IPS-NIHi7 (cell line): ENCODE results near the gene NGEF.

ENCODE experiments used
- DNase-seq: peaks from one replicate; pipeline ENCODE4 v3.0.0; 2012; ENCODE audit warnings: mixed read lengths; ENCODE audit errors: extremely low spot score

The NGEF gene

DNA sequence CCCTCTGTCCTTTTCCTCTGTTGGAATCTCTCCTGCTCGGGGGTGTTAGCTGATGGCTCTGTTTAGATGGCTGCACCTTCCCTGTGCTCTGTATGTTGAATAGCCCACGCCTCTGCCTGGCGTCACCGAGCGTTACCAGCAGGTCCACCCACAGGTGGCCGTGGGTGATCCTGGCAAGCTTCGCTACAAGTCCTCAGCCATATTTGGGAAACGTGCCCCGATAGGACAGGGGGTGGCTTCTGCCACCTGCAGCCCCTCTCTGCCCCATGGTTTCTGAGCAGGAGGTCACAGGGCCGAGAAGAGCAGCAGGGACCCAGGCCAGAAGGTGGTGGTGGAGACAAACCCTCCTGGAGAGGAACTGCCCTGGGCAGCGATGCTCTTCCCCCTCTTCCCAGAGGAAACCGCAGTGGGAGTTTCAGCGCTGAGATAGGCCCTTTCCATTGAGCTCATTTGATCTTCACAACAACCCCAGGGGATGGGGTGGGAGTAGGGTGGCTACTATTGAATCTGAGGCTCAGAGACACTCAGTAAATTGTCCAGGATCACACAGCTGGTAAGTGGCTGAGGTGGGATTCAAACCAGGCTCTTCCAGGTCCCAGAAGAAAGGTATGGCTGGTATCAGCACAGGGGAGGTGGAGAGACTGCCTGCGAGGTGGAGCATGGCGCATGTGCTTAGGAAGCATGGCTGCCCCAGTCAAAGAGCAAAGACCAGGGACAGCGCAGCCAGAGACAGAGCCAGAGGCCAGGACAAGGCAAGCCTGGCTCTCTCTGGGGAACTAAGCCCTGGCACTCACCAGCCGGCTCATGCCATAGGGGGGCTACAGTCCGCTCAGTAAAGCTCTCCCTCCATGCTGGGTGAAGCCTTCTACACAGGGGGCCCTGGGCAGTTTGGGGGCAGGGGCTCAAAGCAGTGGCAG, 15.0 kb downstream of the NGEF start:
- no peak for DNase-seq

GRCh38 chr2:232994446-232994845, 18.6 kb downstream of the NGEF start:
- no peak for DNase-seq

- no peak for DNase-seq
Measured at GRCh38 chr2:232993231-232993821, 19.7 kb downstream of the NGEF start.

GRCh38 chr2:232986155-232986554, 26.9 kb downstream of the NGEF start:
- no peak for DNase-seq

DNA sequence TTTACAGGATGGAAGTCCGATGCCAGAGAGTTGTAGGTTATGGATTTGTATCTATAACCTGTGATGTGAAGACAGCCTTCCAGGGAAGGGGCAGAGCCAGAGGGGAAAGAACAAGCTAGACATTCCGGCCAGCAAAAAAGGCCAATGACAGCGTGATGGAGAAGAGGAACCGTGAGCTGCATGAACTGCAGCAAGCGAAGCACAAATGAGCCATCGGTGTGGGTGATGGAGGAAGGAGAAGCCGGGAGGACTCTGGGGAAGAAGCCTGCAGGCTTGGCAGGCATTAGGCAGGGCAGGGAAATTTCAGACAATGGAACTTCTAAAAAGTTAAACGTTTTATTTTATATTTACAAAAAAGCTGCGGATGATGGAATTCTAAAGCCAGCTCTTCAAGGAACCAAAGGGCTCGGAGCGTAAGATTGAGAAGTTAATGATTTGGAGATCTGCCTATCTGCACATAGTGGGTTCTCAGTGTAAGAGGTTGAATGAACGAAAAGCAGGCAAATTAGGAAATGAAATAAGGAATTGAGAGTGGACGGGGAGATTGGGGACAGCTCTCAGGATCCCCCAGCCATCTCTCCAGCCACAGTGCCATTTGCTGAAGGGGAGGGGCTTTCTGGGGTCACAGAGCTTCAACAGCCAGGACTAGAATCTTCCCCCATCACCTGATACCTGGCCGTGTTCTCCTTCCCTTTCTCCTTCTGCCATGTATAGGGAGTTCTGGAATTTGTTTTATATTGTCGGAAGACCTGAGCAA, 28.4 kb downstream of the NGEF start:
- no peak for DNase-seq

DNA sequence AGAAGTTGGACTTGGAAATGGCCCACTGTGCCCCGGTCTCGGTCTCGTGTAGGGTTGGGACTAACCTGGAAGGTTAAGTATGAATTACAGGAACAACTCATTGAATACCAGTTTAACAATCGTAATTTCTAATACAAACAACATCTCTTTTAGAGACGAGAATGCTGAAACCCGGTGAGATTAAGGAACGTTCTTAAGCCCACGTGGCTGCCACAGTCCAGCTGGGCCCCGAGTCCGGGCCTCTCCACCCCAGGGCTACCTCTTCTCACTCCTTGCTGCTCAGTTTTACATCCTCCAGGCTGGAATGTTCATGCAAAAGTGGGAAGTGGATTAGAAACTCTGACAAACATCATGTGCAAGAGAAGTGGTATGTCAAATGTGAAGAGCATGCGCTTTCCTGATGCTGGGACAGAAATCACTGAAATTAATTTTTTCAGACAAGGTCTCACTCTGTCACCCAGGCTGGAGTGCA, 29.4 kb downstream of the NGEF start:
- no peak for DNase-seq

- peak; percentile 74 for DNase-seq
Measured at GRCh38 chr2:232982926-232983668, 30.0 kb downstream of the NGEF start.

DNA sequence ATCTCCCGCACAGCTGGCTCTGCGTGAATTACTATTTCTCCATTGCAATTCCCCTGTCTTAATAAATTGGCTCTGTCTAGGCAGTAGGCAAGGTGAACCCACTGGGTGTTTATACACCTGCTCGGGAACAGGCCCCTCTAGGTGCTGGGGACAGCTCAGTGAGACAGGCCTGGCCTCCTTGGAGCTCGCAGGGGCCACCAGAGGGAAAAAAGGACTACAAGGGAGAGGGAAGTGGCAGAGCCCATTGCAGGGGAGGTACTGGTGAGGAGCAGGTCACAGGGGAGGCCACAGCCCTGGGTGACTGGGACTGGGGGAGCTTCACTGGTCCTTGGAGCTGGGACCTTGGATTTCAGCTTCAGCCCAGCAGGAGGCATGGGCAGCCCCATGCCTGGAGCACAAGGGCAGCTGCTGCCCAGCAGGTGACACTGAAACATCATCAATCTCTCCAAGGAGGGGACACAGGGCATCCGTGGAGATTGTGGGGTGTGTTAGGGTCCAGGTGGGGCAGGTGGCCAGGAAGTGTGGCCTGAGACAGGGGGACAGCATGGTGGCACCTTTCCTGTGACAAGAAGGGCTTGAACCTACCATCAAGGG, 31.2 kb downstream of the NGEF start:
- DNase-seq = no peak

DNA sequence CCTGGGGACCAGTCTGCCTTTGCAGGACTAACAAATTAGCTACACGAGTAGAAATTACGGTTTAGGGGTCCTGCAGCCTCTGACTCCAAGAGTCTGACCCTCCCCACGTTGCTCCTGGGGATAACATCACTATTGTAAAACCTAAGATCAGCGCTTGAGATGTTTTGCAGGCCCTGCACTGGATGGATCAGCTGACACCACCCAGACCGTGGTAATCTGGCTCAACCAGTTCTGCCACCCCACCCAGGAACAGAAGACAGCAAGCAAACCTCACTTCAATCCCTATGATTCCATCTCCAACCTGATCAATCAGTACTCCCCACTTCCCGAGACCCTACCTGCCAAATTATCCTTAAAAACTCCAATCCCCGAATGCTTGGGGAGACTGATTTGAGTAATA, 31.7 kb downstream of the NGEF start:
- no peak for DNase-seq

GRCh38 chr2:232980683-232981082, 32.4 kb downstream of the NGEF start:
- DNase-seq = no peak

DNA sequence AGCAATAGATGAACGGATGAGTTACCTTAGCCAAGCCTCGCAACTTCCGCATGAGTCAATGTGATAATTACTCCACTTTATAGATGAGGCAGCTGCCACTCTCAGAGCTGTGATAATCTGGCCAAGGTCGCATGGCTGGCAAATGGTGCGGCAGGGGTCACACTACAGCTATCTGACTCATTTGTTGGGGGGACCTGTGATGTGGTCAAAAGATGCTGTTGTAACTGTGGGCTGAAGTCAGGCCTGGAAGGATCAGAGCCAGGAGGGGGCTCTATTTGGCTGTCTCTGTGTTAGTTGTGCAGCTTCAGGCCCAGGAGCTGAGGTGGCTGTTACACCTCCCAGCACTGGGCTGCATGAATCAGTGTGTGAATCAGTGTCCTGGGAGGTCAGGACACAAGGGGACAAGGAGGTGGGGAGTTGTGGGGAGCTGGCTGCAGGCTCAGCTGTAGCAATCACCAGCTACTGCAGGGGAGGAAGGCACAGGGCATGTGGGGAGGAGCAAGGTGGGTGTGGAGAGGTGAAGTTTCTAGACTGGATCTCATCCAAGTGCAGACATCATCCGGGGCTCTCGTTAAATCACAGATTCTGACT, 33.1 kb downstream of the NGEF start:
- no peak for DNase-seq

GRCh38 chr2:232977438-232977971, 35.6 kb downstream of the NGEF start:
- no peak for DNase-seq

DNA sequence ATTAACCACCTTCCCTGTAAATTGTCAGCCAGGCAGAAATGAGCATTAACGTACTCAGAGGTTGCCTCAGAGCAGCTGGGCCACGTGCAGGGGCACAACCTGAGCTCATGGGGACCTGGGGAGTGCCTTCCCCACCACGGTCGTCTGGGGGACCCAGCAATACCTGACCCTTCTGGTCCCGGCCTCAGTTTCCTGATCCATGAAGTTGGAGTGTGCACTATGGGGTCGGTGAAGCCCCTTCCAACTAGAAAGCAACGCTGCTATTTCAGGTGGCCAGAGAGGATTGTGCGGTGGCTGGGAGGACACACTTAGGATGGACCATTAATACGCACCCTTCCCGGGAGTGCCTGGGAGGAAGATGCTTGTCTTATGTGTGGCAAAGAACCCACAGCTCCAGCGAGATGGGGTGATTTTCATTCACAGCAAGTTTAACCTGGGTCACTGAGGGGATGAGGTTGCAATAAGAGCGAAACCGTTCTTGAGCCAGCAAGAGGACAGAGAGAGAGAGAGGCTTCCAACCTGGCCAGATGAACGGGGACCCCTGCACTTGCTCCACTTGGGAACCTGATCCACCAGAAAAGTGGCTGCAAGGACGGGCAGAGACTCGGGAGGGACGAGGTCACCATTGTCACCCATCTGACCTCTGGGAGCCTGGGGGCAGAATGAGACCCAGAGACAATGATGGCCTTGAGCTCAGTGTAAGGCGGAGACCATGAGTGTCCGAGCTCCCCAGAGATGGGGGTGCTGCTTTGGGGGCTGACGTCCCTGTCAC, 36.2 kb downstream of the NGEF start:
- no peak for DNase-seq

GRCh38 chr2:232976176-232976575, 36.9 kb downstream of the NGEF start:
- no peak for DNase-seq

GRCh38 chr2:232974396-232974795, 38.7 kb downstream of the NGEF start:
- DNase-seq = no peak

DNA sequence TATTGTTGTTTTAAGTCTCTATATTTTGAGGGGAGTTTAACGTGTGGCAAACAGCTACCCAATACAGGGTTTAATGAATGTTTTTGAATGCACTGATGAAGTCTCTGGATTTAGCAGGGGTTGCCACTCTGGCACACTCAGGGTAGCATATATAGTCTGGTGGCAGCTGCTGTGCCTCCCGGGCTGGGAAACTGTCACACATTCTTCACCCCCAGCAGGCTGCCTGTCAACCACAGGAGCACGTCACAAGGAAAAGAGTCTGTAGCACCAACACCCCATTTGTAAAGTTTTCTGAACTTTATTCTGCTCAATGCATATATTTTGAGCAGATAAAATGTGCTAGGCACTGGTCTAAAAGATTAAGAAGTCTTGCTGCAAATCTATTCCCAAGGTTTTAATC, 39.3 kb downstream of the NGEF start:
- no peak for DNase-seq

DNA sequence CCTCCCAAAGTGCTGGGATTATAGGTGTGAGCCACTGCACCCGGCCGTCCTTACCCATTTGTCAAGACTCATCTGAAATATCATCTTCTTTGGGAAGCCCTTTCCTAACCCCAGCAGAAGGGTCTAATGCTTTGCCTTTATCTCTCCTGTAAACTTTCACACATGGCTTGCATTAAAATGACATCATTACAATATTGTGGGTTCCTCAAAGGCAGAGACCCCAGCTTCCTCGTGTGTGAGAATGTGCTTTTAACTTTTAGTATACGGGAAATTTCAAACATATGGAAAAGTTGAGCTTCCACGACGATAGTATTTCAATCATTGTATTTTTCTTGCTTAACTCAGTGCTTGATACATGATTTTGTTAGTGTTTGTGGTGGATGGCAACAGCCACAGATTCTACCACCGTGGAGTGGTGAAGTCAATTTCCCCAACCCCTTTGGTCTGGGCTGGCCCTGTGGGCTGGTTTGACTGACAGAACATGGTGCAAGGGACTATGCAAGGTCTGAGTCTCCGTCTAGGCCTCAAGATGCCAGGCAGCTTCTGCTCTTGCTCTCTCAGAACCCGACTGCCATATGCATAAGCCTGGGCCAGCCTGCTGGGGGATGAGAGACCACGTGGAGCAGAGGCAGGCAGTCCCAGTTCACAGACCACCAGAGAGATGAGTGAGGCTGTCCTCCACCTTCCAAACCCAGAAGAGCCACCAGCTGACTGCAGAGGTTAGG, 39.9 kb downstream of the NGEF start:
- no peak for DNase-seq

DNA sequence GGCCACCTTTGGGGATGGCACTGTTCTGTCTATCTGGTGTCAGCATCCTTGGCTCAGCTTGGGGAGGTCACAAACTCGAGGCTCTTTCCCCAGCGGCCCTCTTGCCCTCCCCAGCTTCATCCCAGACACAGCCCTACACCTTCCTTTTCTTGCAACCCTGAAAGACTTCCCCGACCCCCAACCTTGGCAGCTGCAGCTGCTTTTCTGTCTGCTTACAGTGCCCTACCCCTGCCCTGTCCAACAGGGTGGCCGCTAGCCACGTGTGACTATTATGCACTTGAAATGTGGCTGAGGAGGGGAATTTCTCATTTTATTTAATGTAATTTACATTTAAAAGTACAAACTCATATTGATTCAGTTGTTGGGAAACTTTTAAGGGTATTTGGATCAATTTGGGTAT, 41.3 kb downstream of the NGEF start:
- DNase-seq = no peak

DNA sequence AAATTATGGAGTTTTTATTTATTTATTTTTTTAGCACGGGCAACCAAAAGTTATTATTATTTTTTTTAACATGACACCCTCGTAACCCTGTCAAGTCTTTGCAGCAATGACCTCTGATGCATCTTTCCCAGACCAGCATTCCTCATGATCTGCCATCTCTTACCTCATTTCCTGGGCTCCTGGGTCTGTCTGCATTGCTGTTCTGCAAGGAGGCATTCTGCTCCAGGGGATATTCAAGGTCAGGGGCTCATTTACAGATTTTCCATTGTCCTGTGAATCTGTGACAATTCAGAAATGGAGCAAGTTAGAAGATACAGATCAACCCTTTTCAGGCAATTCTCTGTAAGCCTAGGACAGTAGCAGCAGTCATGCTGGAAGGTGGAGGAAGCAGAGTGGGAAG, 43.0 kb downstream of the NGEF start:
- no peak for DNase-seq
